HFF-Myc (cell line): ENCODE data around the gene SLC39A3.

Source experiments
- DNase-seq: peaks from one replicate; pipeline ENCODE4 v3.0.0-alpha.2; 2011; ENCODE audit warnings: low read depth; ENCODE audit errors: extremely low read depth
- H3K4me3 ChIP-seq: replicated peaks from 2 replicates; pipeline ENCODE4 v1.5.1; 2011; ENCODE audit warnings: low read depth, mild to moderate bottlenecking, control low read depth, low read length
- CTCF ChIP-seq: IDR thresholded peaks from 2 replicates; pipeline ENCODE4 v1.5.1; 2012; ENCODE audit warnings: mild to moderate bottlenecking, low read depth, low read length, control low read depth; ENCODE audit errors: missing control alignments

The SLC39A3 gene

GRCh38 chr19:2774083-2774679 is 34.4 kb upstream of the SLC39A3 start:
- no peak for TF ChIP-seq CTCF
- no peak for DNase-seq
- no peak overlapping the region for H3K4me3 ChIP-seq

- no peak for TF ChIP-seq CTCF
- DNase-seq: no peak
- H3K4me3 ChIP-seq: no peak overlapping the region
These were observed 32.2 kb upstream of the SLC39A3 start for GRCh38 chr19:2771786-2772674.

GRCh38 chr19:2770055-2771013 is 30.5 kb upstream of the SLC39A3 start:
- H3K4me3 ChIP-seq: no peak overlapping the region
- DNase-seq: no peak
- TF ChIP-seq CTCF: no peak

- no peak overlapping the region for H3K4me3 ChIP-seq
- DNase-seq: no peak
- no peak for TF ChIP-seq CTCF
These were observed 29.4 kb upstream of the SLC39A3 start for GRCh38 chr19:2769218-2769617.

GRCh38 chr19:2768365-2769132 is 28.7 kb upstream of the SLC39A3 start:
- DNase-seq: no peak
- no peak overlapping the region for H3K4me3 ChIP-seq
- TF ChIP-seq CTCF: no peak

- no peak overlapping the region for H3K4me3 ChIP-seq
- TF ChIP-seq CTCF: no peak
- DNase-seq: no peak
These were observed 27.9 kb upstream of the SLC39A3 start for GRCh38 chr19:2767688-2768087.
